Testis (tissue), 2 donors: Measurements from ENCODE around the gene PIGS.

Experiments
- POLR2A ChIP-seq: fragments of 450-650 bp; IDR thresholded peaks from one replicate; pipeline ENCODE4 v1.6.1; 2017; ENCODE audit warnings: antibody characterized with exemption, mild to moderate bottlenecking, moderate library complexity
- TF ChIP-seq, protein P1 (sequence below), 3 experiments: fragments of 450-650 bp in 2 of 3; fragments of 200-600 bp in 1 of 3; sonication (generic) in 1 of 3; IDR thresholded peaks; one replicate each; pipeline ENCODE4 v1.5.1; 2016 to 2019; ENCODE audit warnings: antibody characterized with exemption in 3 of 3, mild to moderate bottlenecking in 2 of 3, moderate library complexity in 1 of 3

DNA sequence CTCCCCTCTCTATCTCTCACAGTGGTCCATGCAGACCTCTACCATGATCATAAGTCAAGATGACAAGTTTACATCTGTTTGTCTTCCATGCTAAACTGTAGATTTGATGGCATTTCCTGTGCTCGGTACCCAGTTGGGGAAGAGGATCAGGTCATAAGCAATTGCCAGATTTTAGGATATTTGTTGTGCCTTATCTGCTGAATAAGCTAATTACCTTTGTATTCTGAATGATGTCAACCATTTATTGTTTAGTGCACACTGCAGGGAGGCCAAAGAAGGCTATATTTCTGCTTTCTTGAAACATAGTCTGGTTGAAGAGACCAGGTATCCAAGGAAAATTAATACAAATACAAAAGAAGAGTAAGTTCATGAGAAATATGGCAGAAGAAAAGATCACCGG is 11.2 kb upstream of the PIGS start:
- TF ChIP-seq, protein P1, sequence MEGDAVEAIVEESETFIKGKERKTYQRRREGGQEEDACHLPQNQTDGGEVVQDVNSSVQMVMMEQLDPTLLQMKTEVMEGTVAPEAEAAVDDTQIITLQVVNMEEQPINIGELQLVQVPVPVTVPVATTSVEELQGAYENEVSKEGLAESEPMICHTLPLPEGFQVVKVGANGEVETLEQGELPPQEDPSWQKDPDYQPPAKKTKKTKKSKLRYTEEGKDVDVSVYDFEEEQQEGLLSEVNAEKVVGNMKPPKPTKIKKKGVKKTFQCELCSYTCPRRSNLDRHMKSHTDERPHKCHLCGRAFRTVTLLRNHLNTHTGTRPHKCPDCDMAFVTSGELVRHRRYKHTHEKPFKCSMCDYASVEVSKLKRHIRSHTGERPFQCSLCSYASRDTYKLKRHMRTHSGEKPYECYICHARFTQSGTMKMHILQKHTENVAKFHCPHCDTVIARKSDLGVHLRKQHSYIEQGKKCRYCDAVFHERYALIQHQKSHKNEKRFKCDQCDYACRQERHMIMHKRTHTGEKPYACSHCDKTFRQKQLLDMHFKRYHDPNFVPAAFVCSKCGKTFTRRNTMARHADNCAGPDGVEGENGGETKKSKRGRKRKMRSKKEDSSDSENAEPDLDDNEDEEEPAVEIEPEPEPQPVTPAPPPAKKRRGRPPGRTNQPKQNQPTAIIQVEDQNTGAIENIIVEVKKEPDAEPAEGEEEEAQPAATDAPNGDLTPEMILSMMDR (IDR thresholded peaks at IDR 0.05) = no peak
- TF ChIP-seq POLR2A = no peak
